MM.1S (cell line): ENCODE results near the gene ATP10B.

Experiments
- EZH2 ChIP-seq: fragments of 300-600 bp; sonication (generic); optimal IDR thresholded peaks from 2 replicates; pipeline ENCODE3; 2017; ENCODE audit warnings: low read depth, mild to moderate bottlenecking, antibody characterized with exemption, low read length, mixed read lengths
- EZH2phosphoT487 ChIP-seq: fragments of 300-600 bp; sonication (generic); IDR thresholded peaks from 2 replicates; pipeline ENCODE4 v1.6.1; 2018; ENCODE audit warnings: antibody characterized with exemption, low read length
- TF ChIP-seq, protein P1 (sequence below): fragments of 300-600 bp; sonication (generic); IDR thresholded peaks from 2 replicates; pipeline ENCODE4 v1.5.1; 2016; ENCODE audit warnings: antibody characterized with exemption, low read length, mixed read lengths

DNA sequence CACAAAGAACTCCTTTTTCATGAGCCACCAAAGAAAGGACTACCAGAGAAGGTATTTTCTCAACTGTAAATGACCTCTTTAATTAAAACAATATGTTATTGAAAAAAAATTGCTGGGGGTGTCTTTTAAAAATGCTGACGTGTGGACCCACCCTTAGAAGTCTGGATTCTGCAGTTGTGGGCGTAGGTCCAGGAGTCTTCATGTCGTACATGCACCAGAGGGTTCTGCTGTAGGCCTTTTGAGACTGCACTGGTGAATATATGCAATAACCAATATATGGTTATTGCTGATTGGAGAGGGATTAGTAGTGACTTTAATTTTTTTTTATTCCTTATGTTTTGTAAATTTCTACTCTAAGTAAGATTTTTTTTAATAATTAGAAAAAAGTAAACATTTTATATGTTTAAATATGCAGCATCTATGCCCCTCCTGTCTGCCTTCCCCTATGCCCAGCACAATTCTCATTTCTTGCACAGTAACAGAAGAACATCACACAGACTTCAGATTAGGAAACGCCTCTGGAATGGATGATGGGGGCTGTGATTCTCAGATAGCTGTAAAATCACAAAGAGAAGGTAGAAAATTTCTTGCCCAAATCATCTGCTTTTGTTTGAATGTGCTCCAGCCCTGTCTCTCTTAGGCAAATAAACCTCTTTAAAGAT lies 328.4 kb downstream of the ATP10B start:
- TF ChIP-seq, protein P1, sequence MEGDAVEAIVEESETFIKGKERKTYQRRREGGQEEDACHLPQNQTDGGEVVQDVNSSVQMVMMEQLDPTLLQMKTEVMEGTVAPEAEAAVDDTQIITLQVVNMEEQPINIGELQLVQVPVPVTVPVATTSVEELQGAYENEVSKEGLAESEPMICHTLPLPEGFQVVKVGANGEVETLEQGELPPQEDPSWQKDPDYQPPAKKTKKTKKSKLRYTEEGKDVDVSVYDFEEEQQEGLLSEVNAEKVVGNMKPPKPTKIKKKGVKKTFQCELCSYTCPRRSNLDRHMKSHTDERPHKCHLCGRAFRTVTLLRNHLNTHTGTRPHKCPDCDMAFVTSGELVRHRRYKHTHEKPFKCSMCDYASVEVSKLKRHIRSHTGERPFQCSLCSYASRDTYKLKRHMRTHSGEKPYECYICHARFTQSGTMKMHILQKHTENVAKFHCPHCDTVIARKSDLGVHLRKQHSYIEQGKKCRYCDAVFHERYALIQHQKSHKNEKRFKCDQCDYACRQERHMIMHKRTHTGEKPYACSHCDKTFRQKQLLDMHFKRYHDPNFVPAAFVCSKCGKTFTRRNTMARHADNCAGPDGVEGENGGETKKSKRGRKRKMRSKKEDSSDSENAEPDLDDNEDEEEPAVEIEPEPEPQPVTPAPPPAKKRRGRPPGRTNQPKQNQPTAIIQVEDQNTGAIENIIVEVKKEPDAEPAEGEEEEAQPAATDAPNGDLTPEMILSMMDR, result no peak
- TF ChIP-seq EZH2 (no peak), EZH2phosphoT487 (no peak)
